ENCODE data around the gene EPC1.

EPC1 gene

DNA sequence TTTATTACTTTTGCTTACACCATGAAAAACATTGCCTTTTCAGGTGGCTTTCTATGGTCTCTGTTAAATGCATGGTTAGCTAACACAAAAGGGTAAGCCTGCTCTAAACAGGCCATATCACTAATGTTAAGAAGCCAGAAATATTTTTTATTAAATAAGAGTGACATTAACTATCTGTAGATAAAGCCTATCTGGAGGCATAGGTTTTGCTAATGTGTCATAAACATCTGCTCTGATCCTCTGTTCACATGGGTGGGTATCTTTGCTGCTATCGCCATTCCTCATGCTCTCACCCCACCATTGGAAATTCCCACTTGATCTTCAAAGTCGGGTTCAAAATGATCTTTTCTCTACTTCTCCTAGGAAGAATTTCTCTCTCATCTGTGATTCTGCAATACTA lies 32.4 kb downstream of the EPC1 start:
- CTCF ChIA-PET, result interaction anchor here (0.7 to 1.6 kb wide), 2 partner anchors 11 to 32 kb away, joined by 3 to 5 read pairs; no protein-coding TSS in a partner anchor
- H3K4me1 ChIP-seq (ENCODE audit: control insufficient read depth, insufficient read depth, low read length), result no peaks in the 10 kb centered on the region
- H3K9me3 ChIP-seq (ENCODE audit: control insufficient read depth, insufficient read depth, low read depth, low read length), result no peaks in the 10 kb centered on the region
- peaks cover 0 to 2% of the 10 kb centered on the region in 2 experiments; a peak in 1 of 3 replicates for H3K36me3 ChIP-seq (ENCODE audit: control insufficient read depth in 2 of 2, insufficient read depth in 1 of 2, low read length in 2 of 2)
- no peak overlapping the region for H3K27ac ChIP-seq (ENCODE audit: extremely low read depth, low read depth, low read length)
- H3K4me3 ChIP-seq (ENCODE audit: low read depth, low read length), result no peak overlapping the region
- POLR2A ChIA-PET, result no interaction called here
- TF ChIP-seq ZNF776 (tag by site-specific recombination; IDR thresholded peaks at IDR 0.05; ENCODE audit: borderline replicate concordance), result no peak
- TF ChIP-seq GLI4 (tag by site-specific recombination; IDR thresholded peaks at IDR 0.05), result no peak
- TF ChIP-seq ZNF138 (tag by site-specific recombination; IDR thresholded peaks at IDR 0.05; ENCODE audit: borderline replicate concordance), result no peak
- no peak for TF ChIP-seq ZNF660 (tag by site-specific recombination; IDR thresholded peaks at IDR 0.05)
- TF ChIP-seq SP7 (tag by site-specific recombination; IDR thresholded peaks at IDR 0.05), result no peak
- TF ChIP-seq MEIS1 (CRISPR knock-in tag; IDR thresholded peaks at IDR 0.05; ENCODE audit: borderline replicate concordance), result no peak
- no peak for TF ChIP-seq ZBTB20 (tag by site-specific recombination; IDR thresholded peaks at IDR 0.05)
- no peak for TF ChIP-seq KLF8 (tag by site-specific recombination; IDR thresholded peaks at IDR 0.05)
- TF ChIP-seq SP2 (tag by site-specific recombination; IDR thresholded peaks at IDR 0.05), result no peak
- TF ChIP-seq, protein P1, sequence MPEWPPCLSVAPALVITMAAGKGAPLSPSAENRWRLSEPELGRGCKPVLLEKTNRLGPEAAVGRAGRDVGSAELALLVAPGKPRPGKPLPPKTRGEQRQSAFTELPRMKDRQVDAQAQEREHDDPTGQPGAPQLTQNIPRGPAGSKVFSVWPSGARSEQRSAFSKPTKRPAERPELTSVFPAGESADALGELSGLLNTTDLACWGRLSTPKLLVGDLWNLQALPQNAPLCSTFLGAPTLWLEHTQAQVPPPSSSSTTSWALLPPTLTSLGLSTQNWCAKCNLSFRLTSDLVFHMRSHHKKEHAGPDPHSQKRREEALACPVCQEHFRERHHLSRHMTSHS (tag by site-specific recombination; IDR thresholded peaks at IDR 0.05), result no peak
- no peak for TF ChIP-seq ZNF10 (tag by site-specific recombination; IDR thresholded peaks at IDR 0.05)
- TF ChIP-seq ZNF404 (tag by site-specific recombination; IDR thresholded peaks at IDR 0.05), result no peak

DNA sequence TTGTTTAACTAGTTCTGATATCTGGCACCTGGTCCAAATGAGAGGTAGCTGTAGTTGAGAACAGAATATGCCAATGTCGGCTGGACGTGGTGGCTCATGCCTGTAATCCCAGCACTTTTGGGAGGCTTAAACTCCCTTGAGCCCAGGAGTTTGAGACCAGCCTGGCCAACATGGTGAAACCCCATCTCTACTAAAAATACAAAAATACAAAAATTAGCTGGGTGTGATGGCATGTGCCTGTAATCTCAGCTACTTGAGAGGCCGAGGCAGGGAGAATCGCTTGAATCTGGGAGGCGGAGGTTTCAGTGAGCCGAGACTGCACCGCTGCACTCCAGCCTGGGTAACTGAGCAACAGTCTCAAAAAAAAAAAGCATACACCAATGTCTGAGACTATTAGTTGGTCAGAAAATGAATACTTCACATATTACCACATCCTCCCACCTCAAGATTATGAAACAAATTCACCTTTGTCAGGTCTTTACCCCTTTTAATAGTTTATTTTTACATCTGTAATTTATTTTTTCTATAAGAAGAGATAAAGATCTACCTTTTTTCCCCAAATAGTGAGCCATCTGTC lies 38.8 kb downstream of the EPC1 start:
- POLR2A ChIA-PET, result no interaction called here
- peaks cover 3 to 24% of the 10 kb centered on the region in 2 experiments; a peak in 2 of 3 replicates for H3K36me3 ChIP-seq (ENCODE audit: control insufficient read depth in 2 of 2, insufficient read depth in 1 of 2, low read length in 2 of 2)

More for the DNA sequence above, 38.8 kb downstream of the EPC1 start:
- TF ChIP-seq ZNF830 (tag by site-specific recombination; IDR thresholded peaks at IDR 0.05; ENCODE audit: low read depth), result no peak
- no peak for TF ChIP-seq ZNF600 (tag by site-specific recombination; IDR thresholded peaks at IDR 0.05)
- TF ChIP-seq, protein P2, sequence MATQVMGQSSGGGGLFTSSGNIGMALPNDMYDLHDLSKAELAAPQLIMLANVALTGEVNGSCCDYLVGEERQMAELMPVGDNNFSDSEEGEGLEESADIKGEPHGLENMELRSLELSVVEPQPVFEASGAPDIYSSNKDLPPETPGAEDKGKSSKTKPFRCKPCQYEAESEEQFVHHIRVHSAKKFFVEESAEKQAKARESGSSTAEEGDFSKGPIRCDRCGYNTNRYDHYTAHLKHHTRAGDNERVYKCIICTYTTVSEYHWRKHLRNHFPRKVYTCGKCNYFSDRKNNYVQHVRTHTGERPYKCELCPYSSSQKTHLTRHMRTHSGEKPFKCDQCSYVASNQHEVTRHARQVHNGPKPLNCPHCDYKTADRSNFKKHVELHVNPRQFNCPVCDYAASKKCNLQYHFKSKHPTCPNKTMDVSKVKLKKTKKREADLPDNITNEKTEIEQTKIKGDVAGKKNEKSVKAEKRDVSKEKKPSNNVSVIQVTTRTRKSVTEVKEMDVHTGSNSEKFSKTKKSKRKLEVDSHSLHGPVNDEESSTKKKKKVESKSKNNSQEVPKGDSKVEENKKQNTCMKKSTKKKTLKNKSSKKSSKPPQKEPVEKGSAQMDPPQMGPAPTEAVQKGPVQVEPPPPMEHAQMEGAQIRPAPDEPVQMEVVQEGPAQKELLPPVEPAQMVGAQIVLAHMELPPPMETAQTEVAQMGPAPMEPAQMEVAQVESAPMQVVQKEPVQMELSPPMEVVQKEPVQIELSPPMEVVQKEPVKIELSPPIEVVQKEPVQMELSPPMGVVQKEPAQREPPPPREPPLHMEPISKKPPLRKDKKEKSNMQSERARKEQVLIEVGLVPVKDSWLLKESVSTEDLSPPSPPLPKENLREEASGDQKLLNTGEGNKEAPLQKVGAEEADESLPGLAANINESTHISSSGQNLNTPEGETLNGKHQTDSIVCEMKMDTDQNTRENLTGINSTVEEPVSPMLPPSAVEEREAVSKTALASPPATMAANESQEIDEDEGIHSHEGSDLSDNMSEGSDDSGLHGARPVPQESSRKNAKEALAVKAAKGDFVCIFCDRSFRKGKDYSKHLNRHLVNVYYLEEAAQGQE (tag by site-specific recombination; IDR thresholded peaks at IDR 0.05), result no peak
- TF ChIP-seq ZNF785 (tag by site-specific recombination; IDR thresholded peaks at IDR 0.05), result no peak
- TF ChIP-seq ZNF138 (tag by site-specific recombination; IDR thresholded peaks at IDR 0.05; ENCODE audit: borderline replicate concordance), result no peak
- TF ChIP-seq, protein P3, sequence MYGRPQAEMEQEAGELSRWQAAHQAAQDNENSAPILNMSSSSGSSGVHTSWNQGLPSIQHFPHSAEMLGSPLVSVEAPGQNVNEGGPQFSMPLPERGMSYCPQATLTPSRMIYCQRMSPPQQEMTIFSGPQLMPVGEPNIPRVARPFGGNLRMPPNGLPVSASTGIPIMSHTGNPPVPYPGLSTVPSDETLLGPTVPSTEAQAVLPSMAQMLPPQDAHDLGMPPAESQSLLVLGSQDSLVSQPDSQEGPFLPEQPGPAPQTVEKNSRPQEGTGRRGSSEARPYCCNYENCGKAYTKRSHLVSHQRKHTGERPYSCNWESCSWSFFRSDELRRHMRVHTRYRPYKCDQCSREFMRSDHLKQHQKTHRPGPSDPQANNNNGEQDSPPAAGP (tag by site-specific recombination; IDR thresholded peaks at IDR 0.05), result no peak
- TF ChIP-seq ZNF248 (tag by site-specific recombination; IDR thresholded peaks at IDR 0.05), result no peak
- TF ChIP-seq ZNF23 (tag by site-specific recombination; IDR thresholded peaks at IDR 0.05; ENCODE audit: borderline replicate concordance), result no peak
- H3K9me3 ChIP-seq (ENCODE audit: control insufficient read depth, insufficient read depth, low read depth, low read length), result no peaks in the 10 kb centered on the region
- H3K4me1 ChIP-seq (ENCODE audit: control insufficient read depth, insufficient read depth, low read length), result no peaks in the 10 kb centered on the region
- no peak overlapping the region for H3K27ac ChIP-seq (ENCODE audit: extremely low read depth, low read depth, low read length)
- no peak overlapping the region for H3K4me3 ChIP-seq (ENCODE audit: low read depth, low read length)
- CTCF ChIA-PET, result no interaction called here
